ENCODE data around the gene CIC. TPM values are rescaled to one million over a fixed set of nuclear protein-coding genes. Genes with fewer than 3 reads are reported as not detected.
"Not testable (repeated sequence)": the region's sequence is repeated elsewhere in the genome, so short reads cannot be mapped to it uniquely, and the experiment has no call there.

The CIC gene
- total RNA-seq, 6 experiments from 2014 or later = 67.6 to 75.4 (median 73.7) TPM

DNA sequence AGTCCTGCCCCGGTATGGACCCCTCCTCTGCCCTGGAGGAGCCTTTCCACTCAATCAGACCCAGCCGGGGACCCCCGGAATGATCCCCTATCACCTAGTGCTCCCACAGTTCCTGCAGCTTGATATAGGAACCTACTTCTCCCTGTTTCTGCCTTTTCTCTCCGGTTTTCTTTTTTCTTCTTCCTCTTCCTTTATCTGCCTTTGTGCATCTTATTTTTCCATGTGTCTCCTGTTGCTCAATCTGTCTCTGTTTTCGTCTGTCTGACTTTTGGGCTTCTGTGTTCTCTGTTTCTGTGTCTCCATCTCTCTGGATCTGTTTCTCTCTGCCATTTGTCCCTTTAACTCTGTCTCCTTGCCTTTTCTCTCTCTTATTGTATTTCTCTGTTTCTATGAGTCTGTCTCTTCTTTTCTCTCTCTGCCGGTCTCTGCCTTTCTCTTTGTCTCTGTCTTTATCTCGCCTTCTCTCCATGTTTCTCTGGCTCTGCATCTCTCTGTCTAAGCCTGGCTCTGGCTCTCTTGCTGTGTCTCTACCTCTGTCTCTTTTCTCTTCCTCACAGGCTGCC, 66.4 kb downstream of the CIC start:
- Mint-ChIP-seq H3K4me3 (no peak overlapping the region), H3K27me3 (ENCODE audit: insufficient read depth) (no peaks in the 10 kb centered on the region), H3K36me3 (ENCODE audit: low read depth) (peaks cover 4% of the 10 kb centered on the region; the same call in 1 of the 2 replicates), H3K9me3 (no peaks in the 10 kb centered on the region), H3K4me1 (ENCODE audit: low read depth) (peaks cover 7% of the 10 kb centered on the region), H3K27ac (no peak overlapping the region)
- TF ChIP-seq, protein P1, sequence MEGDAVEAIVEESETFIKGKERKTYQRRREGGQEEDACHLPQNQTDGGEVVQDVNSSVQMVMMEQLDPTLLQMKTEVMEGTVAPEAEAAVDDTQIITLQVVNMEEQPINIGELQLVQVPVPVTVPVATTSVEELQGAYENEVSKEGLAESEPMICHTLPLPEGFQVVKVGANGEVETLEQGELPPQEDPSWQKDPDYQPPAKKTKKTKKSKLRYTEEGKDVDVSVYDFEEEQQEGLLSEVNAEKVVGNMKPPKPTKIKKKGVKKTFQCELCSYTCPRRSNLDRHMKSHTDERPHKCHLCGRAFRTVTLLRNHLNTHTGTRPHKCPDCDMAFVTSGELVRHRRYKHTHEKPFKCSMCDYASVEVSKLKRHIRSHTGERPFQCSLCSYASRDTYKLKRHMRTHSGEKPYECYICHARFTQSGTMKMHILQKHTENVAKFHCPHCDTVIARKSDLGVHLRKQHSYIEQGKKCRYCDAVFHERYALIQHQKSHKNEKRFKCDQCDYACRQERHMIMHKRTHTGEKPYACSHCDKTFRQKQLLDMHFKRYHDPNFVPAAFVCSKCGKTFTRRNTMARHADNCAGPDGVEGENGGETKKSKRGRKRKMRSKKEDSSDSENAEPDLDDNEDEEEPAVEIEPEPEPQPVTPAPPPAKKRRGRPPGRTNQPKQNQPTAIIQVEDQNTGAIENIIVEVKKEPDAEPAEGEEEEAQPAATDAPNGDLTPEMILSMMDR (IDR thresholded peaks at IDR 0.05) = no peak
- DNase-seq = no peak

DNA sequence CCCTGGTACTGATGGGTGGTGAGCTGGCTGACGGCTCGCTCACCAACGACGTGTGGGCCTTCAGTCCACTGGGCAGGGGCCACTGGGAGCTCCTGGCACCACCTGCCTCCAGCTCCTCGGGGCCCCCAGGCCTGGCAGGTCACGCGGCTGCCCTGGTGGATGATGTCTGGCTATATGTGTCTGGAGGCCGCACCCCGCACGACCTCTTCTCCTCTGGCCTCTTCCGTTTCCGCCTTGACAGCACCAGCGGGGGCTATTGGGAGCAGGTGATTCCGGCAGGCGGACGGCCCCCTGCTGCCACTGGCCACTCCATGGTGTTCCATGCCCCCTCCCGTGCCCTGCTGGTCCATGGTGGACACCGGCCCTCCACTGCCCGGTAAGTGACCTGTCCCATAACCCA, 66.9 kb downstream of the CIC start:
- no peak for DNase-seq
- H3K27me3 Mint-ChIP-seq (ENCODE audit: insufficient read depth) = no peaks in the 10 kb centered on the region
- H3K27ac Mint-ChIP-seq = no peak overlapping the region
- no peak overlapping the region for H3K4me3 Mint-ChIP-seq
- no peaks in the 10 kb centered on the region for H3K9me3 Mint-ChIP-seq
- H3K36me3 Mint-ChIP-seq (ENCODE audit: low read depth) = peaks cover 4% of the 10 kb centered on the region; the same call in 1 of the 2 replicates
- peaks cover 7% of the 10 kb centered on the region for H3K4me1 Mint-ChIP-seq (ENCODE audit: low read depth)
- TF ChIP-seq, protein P1 (IDR thresholded peaks at IDR 0.05) = no peak

DNA sequence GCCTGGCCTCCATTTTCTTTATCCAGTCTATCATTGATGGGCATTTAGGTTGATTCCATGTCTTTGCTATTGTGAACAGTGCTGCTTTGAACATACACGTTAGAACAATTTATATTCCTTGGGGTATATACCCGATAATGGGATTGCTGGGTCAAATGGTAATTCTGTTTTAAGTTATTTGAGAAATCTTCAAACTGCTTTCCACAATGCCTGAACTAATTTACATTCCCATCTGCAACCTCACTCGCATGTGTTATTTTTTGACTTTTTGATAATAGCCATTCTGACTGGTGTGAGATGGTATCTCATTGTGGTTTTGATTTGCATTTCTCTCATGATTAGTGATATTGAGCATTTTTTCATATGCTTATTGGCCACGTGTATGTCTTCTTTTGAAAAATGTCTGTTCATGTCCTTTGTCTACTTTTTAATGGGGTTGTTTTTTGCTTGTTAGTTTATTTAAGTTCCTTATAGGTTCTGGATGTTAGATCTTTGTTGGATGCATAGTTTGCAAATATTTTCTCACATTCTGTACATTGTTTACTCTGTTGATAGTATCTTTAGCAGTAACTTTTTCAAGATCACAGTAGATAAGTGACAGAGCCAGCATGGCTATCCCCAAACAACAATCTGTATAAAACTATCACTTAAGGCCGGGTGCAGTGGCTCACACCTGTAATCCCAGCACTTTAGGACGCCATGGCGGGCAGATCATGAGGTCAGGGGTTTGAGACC, 70.2 kb downstream of the CIC start:
- not testable (repeated sequence) for H3K4me1 Mint-ChIP-seq (ENCODE audit: low read depth); H3K4me3 Mint-ChIP-seq; H3K27me3 Mint-ChIP-seq (ENCODE audit: insufficient read depth); H3K9me3 Mint-ChIP-seq; H3K36me3 Mint-ChIP-seq (ENCODE audit: low read depth); DNase-seq
- 0 out of 2 replicates have a peak overlapping the region, but pooled peaks have one; percentile 1 for H3K27ac Mint-ChIP-seq

DNA sequence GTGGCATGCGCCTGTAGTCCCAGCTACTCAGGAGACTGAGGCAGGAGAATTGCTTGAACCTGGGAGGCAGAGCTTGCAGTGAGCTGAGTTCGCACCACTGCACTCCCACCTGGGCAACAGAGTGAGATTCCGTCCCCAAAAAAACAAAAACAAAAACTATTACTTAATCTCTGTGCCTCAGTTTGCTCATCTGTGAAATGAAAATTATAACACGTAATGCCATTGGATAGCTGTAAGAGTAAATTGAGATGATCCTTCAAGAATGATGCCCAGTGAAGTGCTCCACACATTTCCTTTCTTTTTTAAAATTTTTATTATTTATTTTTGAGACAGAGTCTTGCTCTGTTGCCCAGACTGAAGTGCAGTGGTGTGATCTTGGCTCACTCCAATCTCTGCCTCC, 70.9 kb downstream of the CIC start:
- not testable (repeated sequence) for H3K27me3 Mint-ChIP-seq (ENCODE audit: insufficient read depth); H3K9me3 Mint-ChIP-seq; H3K4me3 Mint-ChIP-seq; H3K27ac Mint-ChIP-seq; H3K36me3 Mint-ChIP-seq (ENCODE audit: low read depth); DNase-seq; H3K4me1 Mint-ChIP-seq (ENCODE audit: low read depth)

DNA sequence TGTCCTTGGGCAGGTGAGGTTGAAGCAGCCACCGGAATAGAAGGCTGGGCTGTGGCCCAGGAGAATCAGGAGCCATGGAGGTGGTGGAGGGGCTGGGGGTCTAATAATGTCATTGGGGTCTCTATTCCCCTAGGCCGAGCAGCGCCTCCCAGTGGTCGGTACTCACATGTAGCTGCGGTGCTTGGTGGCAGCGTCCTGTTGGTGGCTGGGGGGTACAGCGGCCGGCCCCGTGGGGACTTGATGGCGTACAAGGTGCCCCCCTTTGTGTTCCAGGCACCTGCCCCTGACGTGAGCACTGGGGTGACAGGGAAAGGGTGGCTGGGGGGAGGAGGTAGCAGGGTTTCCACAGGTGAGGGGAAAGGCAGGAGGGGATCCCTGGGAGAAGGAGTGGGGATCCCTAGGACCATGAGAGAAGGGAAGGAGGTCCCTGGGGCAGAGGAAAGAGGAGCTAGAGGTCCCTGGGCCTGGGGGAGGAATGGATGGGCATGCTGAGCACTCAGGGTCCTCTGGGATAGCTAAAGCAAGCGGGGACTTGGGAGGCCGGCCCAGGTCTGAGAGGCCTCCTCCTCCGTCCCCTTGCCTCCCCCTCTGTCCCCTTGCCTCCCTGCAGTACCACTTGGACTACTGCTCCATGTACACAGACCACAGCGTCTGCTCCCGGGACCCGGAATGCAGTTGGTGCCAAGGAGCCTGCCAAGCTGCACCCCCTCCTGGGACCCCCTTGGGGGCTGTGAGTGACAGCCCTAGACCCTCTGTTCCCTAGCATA, 74.5 kb downstream of the CIC start:
- H3K4me3 Mint-ChIP-seq = no peak overlapping the region
- peaks cover 11% of the 10 kb centered on the region; the same call in 1 of the 2 replicates for H3K36me3 Mint-ChIP-seq (ENCODE audit: low read depth)
- no peak overlapping the region for H3K27ac Mint-ChIP-seq
- H3K4me1 Mint-ChIP-seq (ENCODE audit: low read depth) = peaks cover 7% of the 10 kb centered on the region
- TF ChIP-seq, protein P1 (IDR thresholded peaks at IDR 0.05) = peak; percentile 60
- H3K27me3 Mint-ChIP-seq (ENCODE audit: insufficient read depth) = no peaks in the 10 kb centered on the region; the same call in 1 of the 2 replicates
- no peak for DNase-seq
- no peaks in the 10 kb centered on the region for H3K9me3 Mint-ChIP-seq

DNA sequence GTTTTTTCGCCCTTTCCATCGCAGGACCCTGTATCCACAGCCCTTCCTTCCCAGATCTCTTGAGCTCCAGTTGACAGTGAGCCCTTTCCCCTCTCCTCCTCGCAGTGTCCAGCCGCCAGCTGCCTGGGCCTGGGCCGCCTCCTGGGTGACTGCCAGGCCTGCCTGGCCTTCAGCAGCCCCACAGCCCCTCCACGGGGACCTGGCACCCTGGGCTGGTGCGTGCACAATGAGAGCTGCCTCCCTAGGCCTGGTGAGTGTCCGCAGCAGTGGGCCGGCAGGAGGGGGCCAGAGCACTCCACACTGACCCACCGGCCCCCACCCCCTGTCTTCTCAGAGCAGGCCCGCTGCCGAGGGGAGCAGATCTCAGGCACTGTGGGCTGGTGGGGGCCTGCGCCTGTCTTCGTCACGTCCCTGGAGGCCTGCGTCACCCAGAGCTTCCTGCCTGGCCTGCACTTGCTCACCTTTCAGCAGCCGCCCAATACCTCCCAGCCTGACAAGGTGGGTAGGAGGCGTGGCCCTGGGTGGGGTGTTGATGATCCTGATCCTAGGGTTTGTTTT, 75.4 kb downstream of the CIC start:
- no peak overlapping the region for H3K27ac Mint-ChIP-seq
- H3K27me3 Mint-ChIP-seq (ENCODE audit: insufficient read depth) = no peaks in the 10 kb centered on the region; the same call in 1 of the 2 replicates
- peaks cover 9% of the 10 kb centered on the region; the same call in 1 of the 2 replicates for H3K36me3 Mint-ChIP-seq (ENCODE audit: low read depth)
- no peak for DNase-seq
- TF ChIP-seq, protein P1 (IDR thresholded peaks at IDR 0.05) = no peak
- no peak overlapping the region for H3K4me3 Mint-ChIP-seq
- H3K4me1 Mint-ChIP-seq (ENCODE audit: low read depth) = peaks cover 3% of the 10 kb centered on the region
- no peaks in the 10 kb centered on the region for H3K9me3 Mint-ChIP-seq

Other genes with a start within 250 kb of the CIC start
- under 1 TPM in 5 of 6 experiments, not detected in 1; 0.07 to 0.19 (median 0.13) TPM for gene GRIK5, start 199.0 kb upstream of the CIC start, total RNA-seq (2021; fragmentation: NEBNext Ultra II Directional; extraction: Animal tissue kit (Norgen Biotek cat#: 25700))
- 10 to 100 TPM; 14.0 to 16.5 (median 15.1) TPM for gene ZNF574, start 193.1 kb upstream of the CIC start, total RNA-seq (2021; fragmentation: NEBNext Ultra II Directional; extraction: Animal tissue kit (Norgen Biotek cat#: 25700))
- gene POU2F2, start 136.8 kb upstream of the CIC start, total RNA-seq (2021; fragmentation: NEBNext Ultra II Directional; extraction: Animal tissue kit (Norgen Biotek cat#: 25700)) = 10 to 100 TPM in 1 of 6 experiments, 1 to 10 TPM in 5; 6.4 to 11.0 (median 7.8) TPM
- 10 to 100 TPM; 19.2 to 24.9 (median 20.2) TPM for gene DEDD2, start 51.6 kb upstream of the CIC start, total RNA-seq (2021; fragmentation: NEBNext Ultra II Directional; extraction: Animal tissue kit (Norgen Biotek cat#: 25700))
- 10 to 100 TPM; 14.0 to 18.2 (median 16.1) TPM for gene ZNF526, start 48.9 kb upstream of the CIC start, total RNA-seq (2021; fragmentation: NEBNext Ultra II Directional; extraction: Animal tissue kit (Norgen Biotek cat#: 25700))
- 10 to 100 TPM; 36.3 to 45.5 (median 43.1) TPM for gene GSK3A, start 26.6 kb upstream of the CIC start, total RNA-seq (2021; fragmentation: NEBNext Ultra II Directional; extraction: Animal tissue kit (Norgen Biotek cat#: 25700))
- gene ERF, start 14.1 kb upstream of the CIC start, total RNA-seq (2021; fragmentation: NEBNext Ultra II Directional; extraction: Animal tissue kit (Norgen Biotek cat#: 25700)) = 10 to 100 TPM; 74.7 to 87.8 (median 78.8) TPM
- gene PRR19, start 32.9 kb downstream of the CIC start, total RNA-seq (2021; fragmentation: NEBNext Ultra II Directional; extraction: Animal tissue kit (Norgen Biotek cat#: 25700)) = 1 to 10 TPM in 1 of 6 experiments, under 1 TPM in 5; 0.67 to 2.0 (median 0.86) TPM
- 10 to 100 TPM; 32.3 to 43.5 (median 40.7) TPM for gene PAFAH1B3, start 33.4 kb downstream of the CIC start, total RNA-seq (2021; fragmentation: NEBNext Ultra II Directional; extraction: Animal tissue kit (Norgen Biotek cat#: 25700))
- gene TMEM145, start 44.1 kb downstream of the CIC start, total RNA-seq (2021; fragmentation: NEBNext Ultra II Directional; extraction: Animal tissue kit (Norgen Biotek cat#: 25700)) = under 1 TPM; 0.12 to 0.47 (median 0.34) TPM
- gene MEGF8, start 56.4 kb downstream of the CIC start, total RNA-seq (2021; fragmentation: NEBNext Ultra II Directional; extraction: Animal tissue kit (Norgen Biotek cat#: 25700)) = 10 to 100 TPM; 17.7 to 23.6 (median 18.8) TPM
- under 1 TPM; 0.48 to 0.80 (median 0.68) TPM for gene CNFN, start 121.0 kb downstream of the CIC start, total RNA-seq (2021; fragmentation: NEBNext Ultra II Directional; extraction: Animal tissue kit (Norgen Biotek cat#: 25700))
- 1 to 10 TPM; 4.7 to 9.2 (median 7.1) TPM for gene LIPE, start 158.1 kb downstream of the CIC start, total RNA-seq (2021; fragmentation: NEBNext Ultra II Directional; extraction: Animal tissue kit (Norgen Biotek cat#: 25700))
- gene CXCL17, start 173.7 kb downstream of the CIC start, total RNA-seq (2021; fragmentation: NEBNext Ultra II Directional; extraction: Animal tissue kit (Norgen Biotek cat#: 25700)) = not detected